ENCODE results near the gene DOHH. TPM values are rescaled to one million over a fixed set of nuclear protein-coding genes. Genes with fewer than 3 reads are reported as not detected.

DOHH gene
- total RNA-seq, 1 experiment from 2014 or later = 24.9 TPM

DNA sequence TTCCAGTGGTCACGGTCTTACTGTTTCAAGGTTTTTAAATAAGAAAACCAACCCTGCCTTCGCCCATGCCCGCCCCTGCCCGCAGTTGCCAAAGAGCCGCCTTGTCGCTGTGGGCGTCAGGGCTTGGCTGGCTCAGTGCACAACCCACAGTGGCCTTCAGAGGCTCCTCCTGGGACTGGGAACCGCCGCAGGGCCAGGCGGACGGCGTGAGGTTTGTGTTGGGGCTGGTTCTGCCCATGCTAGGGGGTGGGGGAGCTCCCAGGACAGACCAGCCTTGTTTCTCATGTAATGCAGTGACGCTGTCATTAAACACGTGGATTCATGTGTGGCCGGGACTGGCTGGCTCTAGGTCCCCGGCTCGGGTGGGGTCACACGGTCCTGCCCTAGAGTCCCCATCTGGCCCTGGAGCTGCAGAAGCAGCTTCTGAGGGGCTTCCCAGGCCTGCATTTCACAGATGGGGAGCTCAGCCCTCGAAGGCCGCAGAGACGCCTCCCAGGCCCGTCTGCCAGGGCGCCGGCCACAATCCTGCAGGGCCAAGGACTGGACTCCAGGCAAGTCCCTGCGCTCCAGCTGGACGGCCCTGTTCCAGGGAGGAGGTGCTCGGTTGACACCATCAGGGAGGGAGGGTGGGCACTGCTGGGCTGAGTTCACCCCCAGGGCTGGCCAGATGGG lies 36.1 kb upstream of the DOHH start:
- TF ChIP-seq, protein P1, sequence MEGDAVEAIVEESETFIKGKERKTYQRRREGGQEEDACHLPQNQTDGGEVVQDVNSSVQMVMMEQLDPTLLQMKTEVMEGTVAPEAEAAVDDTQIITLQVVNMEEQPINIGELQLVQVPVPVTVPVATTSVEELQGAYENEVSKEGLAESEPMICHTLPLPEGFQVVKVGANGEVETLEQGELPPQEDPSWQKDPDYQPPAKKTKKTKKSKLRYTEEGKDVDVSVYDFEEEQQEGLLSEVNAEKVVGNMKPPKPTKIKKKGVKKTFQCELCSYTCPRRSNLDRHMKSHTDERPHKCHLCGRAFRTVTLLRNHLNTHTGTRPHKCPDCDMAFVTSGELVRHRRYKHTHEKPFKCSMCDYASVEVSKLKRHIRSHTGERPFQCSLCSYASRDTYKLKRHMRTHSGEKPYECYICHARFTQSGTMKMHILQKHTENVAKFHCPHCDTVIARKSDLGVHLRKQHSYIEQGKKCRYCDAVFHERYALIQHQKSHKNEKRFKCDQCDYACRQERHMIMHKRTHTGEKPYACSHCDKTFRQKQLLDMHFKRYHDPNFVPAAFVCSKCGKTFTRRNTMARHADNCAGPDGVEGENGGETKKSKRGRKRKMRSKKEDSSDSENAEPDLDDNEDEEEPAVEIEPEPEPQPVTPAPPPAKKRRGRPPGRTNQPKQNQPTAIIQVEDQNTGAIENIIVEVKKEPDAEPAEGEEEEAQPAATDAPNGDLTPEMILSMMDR (IDR thresholded peaks at IDR 0.05) = no peak
- TF ChIP-seq SIN3A (IDR thresholded peaks at IDR 0.05; ENCODE audit: borderline replicate concordance, insufficient read depth, low read depth, low read length) = no peak
- TF ChIP-seq TCF7L2 (IDR thresholded peaks at IDR 0.05; ENCODE audit: low read depth, low read length) = no peak
- no peak for TF ChIP-seq POLR2AphosphoS5 (IDR thresholded peaks at IDR 0.05; ENCODE audit: low read depth, low read length)
- POLR2A ChIA-PET = no interaction called here
- intact Hi-C loops (cut with micrococcal nuclease; ENCODE audit: unreplicated experiment) = no loop called here
- ATAC-seq = peak; percentile 6; the same call in 1 of the 2 replicates
- Histone ChIP-seq H3K4me3 (ENCODE audit: low read depth in 2 of 2, low read length in 2 of 2) (no peak overlapping the region), H3K9me3 (ENCODE audit: control insufficient read depth, insufficient read depth, low read depth, low read length) (no peaks in the 10 kb centered on the region), H3K36me3 (ENCODE audit: control insufficient read depth, insufficient read depth, low read length) (no peaks in the 10 kb centered on the region; the same call in 1 of the 2 replicates), H3K27ac (ENCODE audit: low read length) (no peak overlapping the region), H3K27me3 (ENCODE audit: control insufficient read depth, insufficient read depth, low read length) (no peaks in the 10 kb centered on the region), H3K4me1 (ENCODE audit: control insufficient read depth, insufficient read depth, low read length) (peaks cover 7% of the 10 kb centered on the region; the same call in 1 of the 2 replicates)
- CTCF ChIA-PET = no interaction called here
- in situ Hi-C loops (cut with HindIII; ENCODE audit: low pct_unique_long_range_greater_than_20kb, low sequenced_read_pairs) = no loop called here
- no peak for DNase-seq (ENCODE audit: low read depth, low spot score)
- BruUV-seq (replicated peaks) = no TSS peak

DNA sequence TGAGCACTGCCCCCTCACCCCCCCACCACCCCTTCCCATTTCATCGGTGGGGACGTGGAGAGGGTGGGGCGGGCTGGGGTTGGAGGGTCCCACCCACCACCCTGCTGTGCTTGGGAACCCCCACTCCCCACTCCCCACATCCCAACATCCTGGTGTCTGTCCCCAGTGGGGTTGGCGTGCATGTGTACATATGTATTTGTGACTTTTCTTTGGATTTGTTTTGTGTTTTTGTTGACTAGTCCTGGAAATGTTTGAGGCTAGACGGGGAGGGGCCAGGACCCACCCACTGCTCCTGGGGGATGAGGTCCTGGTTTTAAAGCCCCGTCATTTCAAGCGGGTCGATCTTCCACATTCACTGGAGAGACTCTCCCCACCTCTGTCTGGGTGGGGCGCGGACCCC lies 35.5 kb upstream of the DOHH start:
- no peak overlapping the region for H3K27ac ChIP-seq (ENCODE audit: low read length)
- TF ChIP-seq POLR2AphosphoS5 (IDR thresholded peaks at IDR 0.05; ENCODE audit: low read depth, low read length) (no peak), SIN3A (IDR thresholded peaks at IDR 0.05; ENCODE audit: borderline replicate concordance, insufficient read depth, low read depth, low read length) (no peak), TCF7L2 (IDR thresholded peaks at IDR 0.05; ENCODE audit: low read depth, low read length) (no peak)
- TF ChIP-seq, protein P2, sequence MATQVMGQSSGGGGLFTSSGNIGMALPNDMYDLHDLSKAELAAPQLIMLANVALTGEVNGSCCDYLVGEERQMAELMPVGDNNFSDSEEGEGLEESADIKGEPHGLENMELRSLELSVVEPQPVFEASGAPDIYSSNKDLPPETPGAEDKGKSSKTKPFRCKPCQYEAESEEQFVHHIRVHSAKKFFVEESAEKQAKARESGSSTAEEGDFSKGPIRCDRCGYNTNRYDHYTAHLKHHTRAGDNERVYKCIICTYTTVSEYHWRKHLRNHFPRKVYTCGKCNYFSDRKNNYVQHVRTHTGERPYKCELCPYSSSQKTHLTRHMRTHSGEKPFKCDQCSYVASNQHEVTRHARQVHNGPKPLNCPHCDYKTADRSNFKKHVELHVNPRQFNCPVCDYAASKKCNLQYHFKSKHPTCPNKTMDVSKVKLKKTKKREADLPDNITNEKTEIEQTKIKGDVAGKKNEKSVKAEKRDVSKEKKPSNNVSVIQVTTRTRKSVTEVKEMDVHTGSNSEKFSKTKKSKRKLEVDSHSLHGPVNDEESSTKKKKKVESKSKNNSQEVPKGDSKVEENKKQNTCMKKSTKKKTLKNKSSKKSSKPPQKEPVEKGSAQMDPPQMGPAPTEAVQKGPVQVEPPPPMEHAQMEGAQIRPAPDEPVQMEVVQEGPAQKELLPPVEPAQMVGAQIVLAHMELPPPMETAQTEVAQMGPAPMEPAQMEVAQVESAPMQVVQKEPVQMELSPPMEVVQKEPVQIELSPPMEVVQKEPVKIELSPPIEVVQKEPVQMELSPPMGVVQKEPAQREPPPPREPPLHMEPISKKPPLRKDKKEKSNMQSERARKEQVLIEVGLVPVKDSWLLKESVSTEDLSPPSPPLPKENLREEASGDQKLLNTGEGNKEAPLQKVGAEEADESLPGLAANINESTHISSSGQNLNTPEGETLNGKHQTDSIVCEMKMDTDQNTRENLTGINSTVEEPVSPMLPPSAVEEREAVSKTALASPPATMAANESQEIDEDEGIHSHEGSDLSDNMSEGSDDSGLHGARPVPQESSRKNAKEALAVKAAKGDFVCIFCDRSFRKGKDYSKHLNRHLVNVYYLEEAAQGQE (IDR thresholded peaks at IDR 0.05; ENCODE audit: insufficient read depth in 1 of 2, low read depth in 2 of 2, low read length in 1 of 2) = no peak
- TF ChIP-seq, protein P1 (IDR thresholded peaks at IDR 0.05) = no peak
- no peaks in the 10 kb centered on the region for H3K9me3 ChIP-seq (ENCODE audit: control insufficient read depth, insufficient read depth, low read depth, low read length)
- in situ Hi-C loops (cut with HindIII; ENCODE audit: low pct_unique_long_range_greater_than_20kb, low sequenced_read_pairs) = no loop called here
- intact Hi-C loops (cut with micrococcal nuclease; ENCODE audit: unreplicated experiment) = no loop called here
- H3K4me3 ChIP-seq (ENCODE audit: low read depth in 2 of 2, low read length in 2 of 2) = no peak overlapping the region
- DNase-seq (ENCODE audit: low read depth, low spot score) (no peak), ATAC-seq (no peak)
- H3K27me3 ChIP-seq (ENCODE audit: control insufficient read depth, insufficient read depth, low read length) = no peaks in the 10 kb centered on the region
- POLR2A ChIA-PET = no interaction called here
- BruUV-seq (replicated peaks) = no TSS peak
- H3K36me3 ChIP-seq (ENCODE audit: control insufficient read depth, insufficient read depth, low read length) = no peaks in the 10 kb centered on the region; the same call in 1 of the 2 replicates
- CTCF ChIA-PET = no interaction called here
- H3K4me1 ChIP-seq (ENCODE audit: control insufficient read depth, insufficient read depth, low read length) = peaks cover 7% of the 10 kb centered on the region; the same call in 1 of the 2 replicates

Data from Panc1 (cell line).